ENCODE measurements around the gene RPL36A.

DNA sequence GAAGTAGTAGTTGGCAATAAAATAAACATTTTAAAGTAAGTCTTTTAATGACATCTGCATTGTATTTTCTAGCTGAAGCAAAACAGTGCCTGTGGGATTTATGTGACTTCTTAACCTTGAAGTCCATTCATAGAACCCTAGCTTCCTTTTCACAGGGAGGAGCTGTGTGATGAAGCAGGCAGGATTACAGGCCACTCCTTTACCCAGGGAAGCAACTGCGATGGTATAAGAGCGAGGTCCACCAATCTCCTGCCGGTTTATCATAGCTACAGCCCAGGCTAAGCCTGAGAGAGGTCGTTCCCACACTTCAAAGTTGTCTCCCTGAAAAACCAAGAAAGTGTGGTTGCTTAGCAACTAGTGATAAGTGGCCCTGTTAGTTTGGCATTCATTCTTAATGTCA is 7.0 kb downstream of the RPL36A start:
- TF ChIP-seq, protein P1, sequence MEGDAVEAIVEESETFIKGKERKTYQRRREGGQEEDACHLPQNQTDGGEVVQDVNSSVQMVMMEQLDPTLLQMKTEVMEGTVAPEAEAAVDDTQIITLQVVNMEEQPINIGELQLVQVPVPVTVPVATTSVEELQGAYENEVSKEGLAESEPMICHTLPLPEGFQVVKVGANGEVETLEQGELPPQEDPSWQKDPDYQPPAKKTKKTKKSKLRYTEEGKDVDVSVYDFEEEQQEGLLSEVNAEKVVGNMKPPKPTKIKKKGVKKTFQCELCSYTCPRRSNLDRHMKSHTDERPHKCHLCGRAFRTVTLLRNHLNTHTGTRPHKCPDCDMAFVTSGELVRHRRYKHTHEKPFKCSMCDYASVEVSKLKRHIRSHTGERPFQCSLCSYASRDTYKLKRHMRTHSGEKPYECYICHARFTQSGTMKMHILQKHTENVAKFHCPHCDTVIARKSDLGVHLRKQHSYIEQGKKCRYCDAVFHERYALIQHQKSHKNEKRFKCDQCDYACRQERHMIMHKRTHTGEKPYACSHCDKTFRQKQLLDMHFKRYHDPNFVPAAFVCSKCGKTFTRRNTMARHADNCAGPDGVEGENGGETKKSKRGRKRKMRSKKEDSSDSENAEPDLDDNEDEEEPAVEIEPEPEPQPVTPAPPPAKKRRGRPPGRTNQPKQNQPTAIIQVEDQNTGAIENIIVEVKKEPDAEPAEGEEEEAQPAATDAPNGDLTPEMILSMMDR (IDR thresholded peaks at IDR 0.05 in 8 of 11, conservative IDR thresholded peaks at IDR 0.05 in 3 of 11) = no peak
- TF ChIP-seq POLR2A (IDR thresholded peaks at IDR 0.05) = no peak
